ENCODE results near the gene VEZF1. TPM values are rescaled to one million over a fixed set of nuclear protein-coding genes. Genes with fewer than 3 reads are reported as not detected.
A peak's percentile ranks its signal among the peaks of the same experiment; 100 is the strongest.

Gene VEZF1
- total RNA-seq, 1 experiment from 2014 or later = 50.9 TPM

DNA sequence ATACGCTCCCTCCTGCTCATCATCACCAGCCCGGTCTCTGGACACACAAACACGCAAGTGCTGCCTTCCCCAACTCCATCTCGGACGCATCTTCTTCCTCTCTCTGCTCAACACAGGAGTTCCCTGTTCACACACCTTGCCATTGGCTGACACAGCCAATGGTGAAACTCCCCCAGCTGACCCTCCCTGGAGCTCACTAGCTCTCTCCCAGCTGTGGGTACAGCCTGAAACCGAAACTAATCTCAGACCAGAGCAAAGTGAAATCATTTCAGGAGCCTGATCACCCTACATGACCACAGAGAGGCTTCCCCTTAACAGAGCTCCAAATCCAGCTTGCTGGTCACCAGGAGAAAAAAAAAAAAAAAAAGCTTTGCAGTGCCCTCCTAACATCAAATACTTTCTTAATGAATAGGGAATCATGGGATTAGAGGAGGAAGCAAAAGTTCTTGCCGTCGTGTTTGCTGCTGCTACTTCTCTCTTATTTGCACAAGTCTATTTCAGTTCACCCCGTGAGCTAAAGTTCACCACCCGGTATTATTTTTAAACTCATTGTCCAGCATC, 41.2 kb downstream of the VEZF1 start:
- no peaks in the 10 kb centered on the region for H3K27me3 ChIP-seq (ENCODE audit: insufficient read depth, low read depth)
- peak overlapping the region; percentile 95 for H3K27ac ChIP-seq
- H3K4me3 ChIP-seq = no peak overlapping the region
- no peaks in the 10 kb centered on the region for H3K36me3 ChIP-seq (ENCODE audit: low read depth)
- H4K20me1 ChIP-seq (ENCODE audit: insufficient read depth) = no peaks in the 10 kb centered on the region
- H3K9me3 ChIP-seq (ENCODE audit: insufficient read depth, low read depth) = no peaks in the 10 kb centered on the region
- POLR2A ChIA-PET (ENCODE audit: unreplicated experiment) = interaction anchor here (0.5 to 0.8 kb wide), 5 partner anchors 12 to 1264 kb away, joined by 3 to 25 read pairs (median 6); no protein-coding TSS in a partner anchor
- peaks cover 63% of the 10 kb centered on the region for H3K4me1 ChIP-seq (replicated peaks; ENCODE audit: insufficient read depth)
- H2AFZ ChIP-seq = no peak overlapping the region
- CTCF ChIA-PET = interaction anchor here (0.5 to 1.9 kb wide), 5 partner anchors 12 to 349 kb away, joined by 3 to 7 read pairs (median 4); no protein-coding TSS in a partner anchor
- TF ChIP-seq CTCF (conservative IDR thresholded peaks at IDR 0.05) (no peak), EZH2 (IDR thresholded peaks at IDR 0.05; ENCODE audit: low read depth) (no peak)
- intact Hi-C loops (cut with micrococcal nuclease; ENCODE audit: unreplicated experiment) = loop anchor here (5.0 kb wide), 1 partner anchor 85 kb away; no protein-coding TSS in a partner anchor
- peaks cover 57% of the 10 kb centered on the region for H3K79me2 ChIP-seq (ENCODE audit: low read depth)
- no peaks in the 10 kb centered on the region for H3K9me2 ChIP-seq (ENCODE audit: insufficient read depth)
- no TSS peak for BruUV-seq (replicated peaks)
- peaks cover 46% of the 10 kb centered on the region for H3F3A ChIP-seq (ENCODE audit: insufficient read depth, low read depth)
- DNase-seq = peak in 1 of 2 experiments; percentile 60
- peak overlapping the region; percentile 68; the same call in 1 of the 2 replicates for H3K4me2 ChIP-seq

DNA sequence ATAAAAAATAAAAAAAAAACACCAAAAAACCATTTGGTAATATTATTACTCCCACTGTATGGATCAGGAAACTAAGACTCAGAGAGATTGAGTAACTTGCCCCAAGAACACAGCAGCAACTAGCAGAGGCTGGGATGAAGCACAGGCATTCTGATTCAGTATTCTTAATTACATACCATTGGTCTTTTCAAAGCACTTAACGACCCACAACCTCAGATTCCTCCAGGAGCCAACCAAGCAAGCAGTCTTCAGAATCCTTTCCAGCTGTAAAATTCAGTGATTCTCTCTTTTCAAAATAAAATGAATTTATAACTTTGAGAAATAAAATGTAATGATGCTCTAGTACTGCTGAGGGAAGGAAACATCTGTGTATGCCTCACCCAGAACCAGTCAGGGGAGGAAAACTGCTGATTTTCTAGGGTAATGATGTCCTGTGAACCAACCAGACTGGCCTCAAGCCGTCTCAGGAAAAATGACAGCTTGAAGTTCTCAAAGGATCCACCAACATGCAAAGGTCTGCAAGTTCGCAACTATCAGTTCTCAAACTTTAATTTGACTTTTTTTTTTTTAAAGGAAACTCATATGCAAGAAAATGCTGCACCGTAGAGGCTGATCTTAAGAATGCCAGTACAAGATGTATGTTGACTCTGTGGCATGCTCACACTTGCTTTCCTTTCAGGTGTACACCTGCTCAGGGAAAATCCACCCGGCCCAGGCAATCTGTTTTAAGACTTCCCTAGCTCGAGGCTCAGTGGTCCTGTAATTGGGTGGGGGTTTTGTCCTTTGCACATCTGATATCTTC, 41.9 kb downstream of the VEZF1 start:
- intact Hi-C loops (cut with micrococcal nuclease; ENCODE audit: unreplicated experiment) = loop anchor here (5.0 kb wide), 1 partner anchor 84 kb away; no protein-coding TSS in a partner anchor
- H2AFZ ChIP-seq = no peak overlapping the region
- H3K4me3 ChIP-seq = no peak overlapping the region
- H3K27me3 ChIP-seq (ENCODE audit: insufficient read depth, low read depth) = no peaks in the 10 kb centered on the region
- 0 out of 2 replicates have a peak overlapping the region, but pooled peaks have one; percentile 68 for H3K4me2 ChIP-seq
- peaks cover 52% of the 10 kb centered on the region for H3F3A ChIP-seq (ENCODE audit: insufficient read depth, low read depth)
- POLR2A ChIA-PET (ENCODE audit: unreplicated experiment) = interaction anchor here (0.8 kb wide), 2 partner anchors 71 to 96 kb away, joined by 6 to 16 read pairs; no protein-coding TSS in a partner anchor
- CTCF ChIA-PET = interaction anchor here (0.5 to 1.9 kb wide), 5 partner anchors 11 to 556 kb away, joined by 3 to 7 read pairs (median 4); no protein-coding TSS in a partner anchor
- peaks cover 55% of the 10 kb centered on the region for H3K79me2 ChIP-seq (ENCODE audit: low read depth)
- BruUV-seq (replicated peaks) = no TSS peak
- TF ChIP-seq EZH2 (IDR thresholded peaks at IDR 0.05; ENCODE audit: low read depth) = no peak
- no peak for TF ChIP-seq CTCF (conservative IDR thresholded peaks at IDR 0.05)
- 0 out of 2 replicates have a peak overlapping the region, but pooled peaks have one; percentile 95 for H3K27ac ChIP-seq
- H3K36me3 ChIP-seq (ENCODE audit: low read depth) = no peaks in the 10 kb centered on the region
- H3K9me3 ChIP-seq (ENCODE audit: insufficient read depth, low read depth) = no peaks in the 10 kb centered on the region
- DNase-seq = no peak
- H3K4me1 ChIP-seq (replicated peaks; ENCODE audit: insufficient read depth) = peaks cover 60% of the 10 kb centered on the region
- H4K20me1 ChIP-seq (ENCODE audit: insufficient read depth) = no peaks in the 10 kb centered on the region
- no peaks in the 10 kb centered on the region for H3K9me2 ChIP-seq (ENCODE audit: insufficient read depth)

DNA sequence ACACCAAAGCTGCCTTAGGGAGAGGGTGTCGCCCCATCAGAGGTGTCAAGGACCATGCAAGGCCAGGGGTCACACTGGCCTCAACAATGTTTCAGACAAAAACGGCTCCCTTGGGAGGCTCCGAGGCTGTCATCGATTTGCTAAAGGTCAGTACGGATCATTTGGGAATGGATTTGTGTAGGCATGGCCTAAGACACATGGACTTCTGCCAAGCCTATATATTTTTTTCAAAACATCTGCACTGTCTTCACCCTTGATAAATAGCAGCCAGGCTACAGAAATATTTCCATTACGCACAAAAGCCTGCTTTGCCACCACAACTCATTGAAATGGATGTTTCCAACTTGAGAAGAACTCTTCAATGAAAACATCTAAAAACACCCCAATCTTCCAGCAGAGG, 43.1 kb downstream of the VEZF1 start:
- no TSS peak for BruUV-seq (replicated peaks)
- no peak overlapping the region for H3K4me2 ChIP-seq
- ChIA-PET POLR2A (ENCODE audit: unreplicated experiment) (no interaction called here), CTCF (no interaction called here)
- no peak overlapping the region for H3K4me3 ChIP-seq
- H3K27ac ChIP-seq = no peak overlapping the region
- no peaks in the 10 kb centered on the region for H3K27me3 ChIP-seq (ENCODE audit: insufficient read depth, low read depth)
- no peaks in the 10 kb centered on the region for H3K36me3 ChIP-seq (ENCODE audit: low read depth)
- no peaks in the 10 kb centered on the region for H3K9me2 ChIP-seq (ENCODE audit: insufficient read depth)
- no peaks in the 10 kb centered on the region for H3K9me3 ChIP-seq (ENCODE audit: insufficient read depth, low read depth)
- H3F3A ChIP-seq (ENCODE audit: insufficient read depth, low read depth) = peaks cover 49% of the 10 kb centered on the region
- no peak overlapping the region for H2AFZ ChIP-seq
- H3K79me2 ChIP-seq (ENCODE audit: low read depth) = peaks cover 49% of the 10 kb centered on the region
- intact Hi-C loops (cut with micrococcal nuclease; ENCODE audit: unreplicated experiment) = loop anchor here (5.0 kb wide), 1 partner anchor 83 kb away; no protein-coding TSS in a partner anchor
- DNase-seq = no peak
- no peaks in the 10 kb centered on the region for H4K20me1 ChIP-seq (ENCODE audit: insufficient read depth)
- peaks cover 60% of the 10 kb centered on the region for H3K4me1 ChIP-seq (replicated peaks; ENCODE audit: insufficient read depth)
- TF ChIP-seq EZH2 (IDR thresholded peaks at IDR 0.05; ENCODE audit: low read depth) = no peak
- no peak for TF ChIP-seq CTCF (conservative IDR thresholded peaks at IDR 0.05)
